AG10803 (cell line): ENCODE data around the gene ADCY9.

Experiments used
- DNase-seq: peaks from one replicate; pipeline ENCODE4 v3.0.0; 2010; ENCODE audit warnings: low read depth
- H3K4me3 ChIP-seq: 2 replicates; pipeline ENCODE4 v1.5.1; 2011; ENCODE audit warnings: mild to moderate bottlenecking, low read length, control low read depth
- TF ChIP-seq, protein P1 (sequence below): conservative IDR thresholded peaks from 2 replicates; pipeline ENCODE4 v1.5.1; 2011; ENCODE audit warnings: mild to moderate bottlenecking, low read length, control low read depth, inconsistent platforms

The ADCY9 gene

GRCh38 chr16:3912897-3913296 lies 203.3 kb downstream of the ADCY9 start:
- TF ChIP-seq, protein P1, sequence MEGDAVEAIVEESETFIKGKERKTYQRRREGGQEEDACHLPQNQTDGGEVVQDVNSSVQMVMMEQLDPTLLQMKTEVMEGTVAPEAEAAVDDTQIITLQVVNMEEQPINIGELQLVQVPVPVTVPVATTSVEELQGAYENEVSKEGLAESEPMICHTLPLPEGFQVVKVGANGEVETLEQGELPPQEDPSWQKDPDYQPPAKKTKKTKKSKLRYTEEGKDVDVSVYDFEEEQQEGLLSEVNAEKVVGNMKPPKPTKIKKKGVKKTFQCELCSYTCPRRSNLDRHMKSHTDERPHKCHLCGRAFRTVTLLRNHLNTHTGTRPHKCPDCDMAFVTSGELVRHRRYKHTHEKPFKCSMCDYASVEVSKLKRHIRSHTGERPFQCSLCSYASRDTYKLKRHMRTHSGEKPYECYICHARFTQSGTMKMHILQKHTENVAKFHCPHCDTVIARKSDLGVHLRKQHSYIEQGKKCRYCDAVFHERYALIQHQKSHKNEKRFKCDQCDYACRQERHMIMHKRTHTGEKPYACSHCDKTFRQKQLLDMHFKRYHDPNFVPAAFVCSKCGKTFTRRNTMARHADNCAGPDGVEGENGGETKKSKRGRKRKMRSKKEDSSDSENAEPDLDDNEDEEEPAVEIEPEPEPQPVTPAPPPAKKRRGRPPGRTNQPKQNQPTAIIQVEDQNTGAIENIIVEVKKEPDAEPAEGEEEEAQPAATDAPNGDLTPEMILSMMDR = no peak

More at GRCh38 chr16:3912897-3913296, 203.3 kb downstream of the ADCY9 start:
- no peak overlapping the region for H3K4me3 ChIP-seq
- DNase-seq = no peak
